NCI-H2171 treated with DMSO at 0.1 percent for 48 hours (cell line): ENCODE measurements around the gene RIT1.

Experiments used
- DNase-seq: peaks from one replicate; lab custom pipeline; 2025; lab: John Stamatoyannopoulos, UW

RIT1 gene

GRCh38 chr1:155911156-155912055 is at the start of gene RIT1:
RIT1 (minus strand) TSS chr1:155911349; CDS start chr1:155910761, 588 bp downstream.
- DNase-seq = peak; percentile 72

- DNase-seq = no peak
These were observed 49.1 kb upstream of the RIT1 start for GRCh38 chr1:155960081-155960745.

GRCh38 chr1:155957411-155957915 is 46.3 kb upstream of the RIT1 start:
- no peak for DNase-seq

- DNase-seq = no peak
These were observed 43.5 kb upstream of the RIT1 start for GRCh38 chr1:155954645-155955044.

- no peak for DNase-seq
These were observed 41.3 kb upstream of the RIT1 start for GRCh38 chr1:155952505-155952890.

- DNase-seq = no peak
These were observed 40.8 kb upstream of the RIT1 start for GRCh38 chr1:155951753-155952504.

GRCh38 chr1:155950829-155951228 is 39.7 kb upstream of the RIT1 start:
- DNase-seq = no peak

GRCh38 chr1:155947741-155948140 is 36.6 kb upstream of the RIT1 start:
- DNase-seq = no peak

- no peak for DNase-seq
These were observed 36.1 kb upstream of the RIT1 start for GRCh38 chr1:155947292-155947691.

GRCh38 chr1:155946633-155947219 is 35.6 kb upstream of the RIT1 start:
- DNase-seq = no peak

GRCh38 chr1:155944444-155944799 is 33.3 kb upstream of the RIT1 start:
- DNase-seq = no peak

- no peak for DNase-seq
These were observed 31.5 kb upstream of the RIT1 start for GRCh38 chr1:155942578-155943141.

GRCh38 chr1:155941845-155942531 is 30.8 kb upstream of the RIT1 start:
- DNase-seq = no peak

GRCh38 chr1:155940993-155941844 is 30.1 kb upstream of the RIT1 start, which contains the start of gene RXFP4:
RXFP4 (plus strand) TSS chr1:155941638; CDS start chr1:155941710, 72 bp downstream.
- peak; percentile 41 for DNase-seq

- DNase-seq = no peak
These were observed 29.4 kb upstream of the RIT1 start for GRCh38 chr1:155940482-155940992.

GRCh38 chr1:155938220-155938627 is 27.1 kb upstream of the RIT1 start:
- DNase-seq = peak; percentile 73

GRCh38 chr1:155934936-155935590 is 23.9 kb upstream of the RIT1 start:
- DNase-seq = peak; percentile 89

GRCh38 chr1:155934097-155934935 is 23.2 kb upstream of the RIT1 start, which contains the start of gene KHDC4:
KHDC4 (minus strand) TSS chr1:155934413; CDS start chr1:155934373, 40 bp downstream.
- DNase-seq = peak; percentile 100
